K562 (cell line): ENCODE results near the gene LRRC58.

Experiments used
- EP300 ChIP-seq: IDR thresholded peaks from 2 replicates; pipeline ENCODE4 v1.6.1; 2012; ENCODE audit warnings: low read length, improper control_type of control experiment
- GABPB1 ChIP-seq: sonication (generic); formaldehyde crosslinking; IDR thresholded peaks from 2 replicates; pipeline ENCODE4 v1.8.0; 2022; ENCODE audit warnings: mild to moderate bottlenecking, missing genetic modification reagents
- POLR2A ChIP-seq: fragments of 450-650 bp; conservative IDR thresholded peaks from 2 replicates; pipeline ENCODE4 v1.6.1; 2016
- POLR2G ChIP-seq: fragments of 200-400 bp; formaldehyde crosslinking; IDR thresholded peaks from 2 replicates; pipeline ENCODE4 v1.6.1; 2017; ENCODE audit warnings: low read depth, mild to moderate bottlenecking, antibody characterized with exemption, low read length, moderate library complexity
- SRSF9 ChIP-seq: fragments of 200-400 bp; formaldehyde crosslinking; IDR thresholded peaks from 2 replicates; pipeline ENCODE4 v1.6.1; 2017; ENCODE audit warnings: low read depth, low read length, borderline replicate concordance

GRCh38 chr3:120370463-120370862 lies 21.3 kb upstream of the LRRC58 start:
- no peak for TF ChIP-seq SRSF9
- no peak for TF ChIP-seq GABPB1 (CRISPR knock-in tag)
- TF ChIP-seq POLR2A: no peak
- TF ChIP-seq EP300: no peak
- TF ChIP-seq POLR2G: no peak
